Ishikawa (cell line): ENCODE results near the gene RALGPS1.

ENCODE experiments used
- EGR1 ChIP-seq: IDR thresholded peaks from 2 replicates; pipeline ENCODE4 v1.6.1; 2012
- EP300 ChIP-seq: IDR thresholded peaks from 2 replicates; pipeline ENCODE4 v1.6.1; 2012; ENCODE audit warnings: borderline replicate concordance
- NFIC ChIP-seq: IDR thresholded peaks from 2 replicates; pipeline ENCODE4 v1.6.1; 2012
- RAD21 ChIP-seq: IDR thresholded peaks from 2 replicates; pipeline ENCODE4 v1.6.1; 2012; ENCODE audit warnings: low read depth
- REST ChIP-seq: IDR thresholded peaks from 2 replicates; pipeline ENCODE4 v1.6.1; 2012; ENCODE audit warnings: low read depth, mild to moderate bottlenecking
- TAF1 ChIP-seq: IDR thresholded peaks from 2 replicates; pipeline ENCODE4 v1.6.1; 2012; ENCODE audit warnings: low read depth, mild to moderate bottlenecking
- TCF12 ChIP-seq: IDR thresholded peaks from 2 replicates; pipeline ENCODE4 v1.6.1; 2012; ENCODE audit warnings: low read depth
- TF ChIP-seq, protein P1 (sequence below): IDR thresholded peaks from 2 replicates; pipeline ENCODE4 v1.6.1; 2012

GRCh38 chr9:126932871-126933321 is 18.3 kb downstream of the RALGPS1 start:
- TF ChIP-seq, protein P1, sequence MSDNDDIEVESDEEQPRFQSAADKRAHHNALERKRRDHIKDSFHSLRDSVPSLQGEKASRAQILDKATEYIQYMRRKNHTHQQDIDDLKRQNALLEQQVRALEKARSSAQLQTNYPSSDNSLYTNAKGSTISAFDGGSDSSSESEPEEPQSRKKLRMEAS, result no peak
- no peak for TF ChIP-seq REST
- TF ChIP-seq EGR1, result no peak
- no peak for TF ChIP-seq EP300
- no peak for TF ChIP-seq TAF1
- no peak for TF ChIP-seq NFIC
- no peak for TF ChIP-seq RAD21
- TF ChIP-seq TCF12, result no peak
